Gastroesophageal sphincter (tissue), 4 donors: ENCODE results near the gene TMEM266. TPM values are rescaled to one million over a fixed set of nuclear protein-coding genes. Genes with fewer than 3 reads are reported as not detected.

Experiments used
- ATAC-seq: fragments of 150-250 bp; one replicate; pipeline ENCODE4 v1.9.1; 2016; ENCODE audit warnings: mild to moderate bottlenecking, moderate library complexity
- H3K27ac ChIP-seq, 4 donors: fragments of 200-600 bp; sonication (generic) in 3 of 4; 1 replicate in 3 of 4; 2 replicates in 1 of 4; pipeline ENCODE4 v1.5.1; 2016 to 2019
- H3K27me3 ChIP-seq: fragments of 200-600 bp; sonication (generic); one replicate; pipeline ENCODE4 v1.5.1; 2019
- H3K36me3 ChIP-seq, 2 donors: fragments of 200-600 bp; sonication (generic); one replicate each; pipeline ENCODE4 v1.5.1; 2019; ENCODE audit warnings: control low read depth in 1 of 2
- H3K4me1 ChIP-seq, 3 donors: fragments of 200-600 bp; sonication (generic); 1 replicate in 2 of 3; 2 replicates in 1 of 3; pipeline ENCODE4 v1.5.1; 2016 to 2019; ENCODE audit warnings: control low read depth in 2 of 3
- H3K4me3 ChIP-seq, 2 donors: fragments of 200-600 bp; sonication (generic); one replicate each; pipeline ENCODE4 v1.5.1; 2019; ENCODE audit warnings: mild to moderate bottlenecking in 1 of 2, moderate library complexity in 1 of 2
- H3K9me3 ChIP-seq, 3 donors: fragments of 200-600 bp; sonication (generic); one replicate each; pipeline ENCODE4 v1.5.1; 2017 to 2019; ENCODE audit warnings: control low read depth in 2 of 3
- EP300 ChIP-seq: sonication (generic); formaldehyde crosslinking; IDR thresholded peaks from one replicate; pipeline ENCODE4 v1.6.1; 2017; ENCODE audit warnings: antibody characterized with exemption, mild to moderate bottlenecking
- POLR2A ChIP-seq, 2 donors: fragments of 450-650 bp; IDR thresholded peaks; one replicate each; pipeline ENCODE4 v1.6.1; 2017; ENCODE audit warnings: antibody characterized with exemption in 2 of 2, mild to moderate bottlenecking in 2 of 2, moderate library complexity in 1 of 2
- POLR2AphosphoS5 ChIP-seq: sonication (generic); formaldehyde crosslinking; IDR thresholded peaks from one replicate; pipeline ENCODE4 v1.6.1; 2017; ENCODE audit warnings: antibody characterized with exemption
- WGBS, 2 donors: methylation state at CpG; one replicate each; pipeline ENCODE4 v1.1.5; 2018; ENCODE audit warnings: low coverage in 1 of 2; 5-methylcytosine and 5-hydroxymethylcytosine counted together
- total RNA-seq, 4 donors: library from RNA; depleted of rRNA; stranded (reverse); fragments of >200 nt; gene quantifications; one replicate each; pipeline ENCODE4 v1.1.0, GENCODE V29; 2016
- TF ChIP-seq, protein P1 (sequence below), 4 experiments: fragments of 200-600 bp in 2 of 4; fragments of 450-650 bp in 2 of 4; sonication (generic) in 1 of 4; IDR thresholded peaks; one replicate each; pipeline ENCODE4 v1.5.1; 2017 to 2019; ENCODE audit warnings: antibody characterized with exemption in 4 of 4, mild to moderate bottlenecking in 2 of 4, moderate library complexity in 2 of 4

TMEM266 gene
- total RNA-seq, 4 donors from 2014 or later = 0.77 TPM; not detected in 3

DNA sequence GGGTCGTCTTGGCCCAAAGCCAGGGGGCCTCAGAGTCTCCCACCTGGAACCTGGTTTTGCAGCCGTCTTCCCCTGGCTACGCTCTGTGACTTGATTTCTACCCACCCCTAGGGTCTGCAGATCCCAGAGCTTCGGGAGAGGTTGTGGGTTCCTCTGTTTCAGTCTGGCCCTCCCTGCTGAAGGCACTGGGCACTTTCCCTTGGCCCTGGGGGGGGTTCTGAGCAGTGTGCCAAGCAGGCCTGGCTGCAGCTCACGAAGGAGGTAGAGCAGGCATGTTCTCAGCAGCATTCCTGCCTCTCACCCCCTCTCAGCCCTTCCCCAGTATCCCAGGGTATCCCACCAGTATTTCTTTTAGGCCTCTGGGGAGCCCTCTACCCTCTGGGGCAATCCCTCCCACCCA lies 99.0 kb downstream of the TMEM266 start:
- TF ChIP-seq POLR2AphosphoS5 = no peak
- no peak for TF ChIP-seq POLR2A (IDR thresholded peaks at IDR 0.05)
- TF ChIP-seq EP300 = no peak
- TF ChIP-seq, protein P1, sequence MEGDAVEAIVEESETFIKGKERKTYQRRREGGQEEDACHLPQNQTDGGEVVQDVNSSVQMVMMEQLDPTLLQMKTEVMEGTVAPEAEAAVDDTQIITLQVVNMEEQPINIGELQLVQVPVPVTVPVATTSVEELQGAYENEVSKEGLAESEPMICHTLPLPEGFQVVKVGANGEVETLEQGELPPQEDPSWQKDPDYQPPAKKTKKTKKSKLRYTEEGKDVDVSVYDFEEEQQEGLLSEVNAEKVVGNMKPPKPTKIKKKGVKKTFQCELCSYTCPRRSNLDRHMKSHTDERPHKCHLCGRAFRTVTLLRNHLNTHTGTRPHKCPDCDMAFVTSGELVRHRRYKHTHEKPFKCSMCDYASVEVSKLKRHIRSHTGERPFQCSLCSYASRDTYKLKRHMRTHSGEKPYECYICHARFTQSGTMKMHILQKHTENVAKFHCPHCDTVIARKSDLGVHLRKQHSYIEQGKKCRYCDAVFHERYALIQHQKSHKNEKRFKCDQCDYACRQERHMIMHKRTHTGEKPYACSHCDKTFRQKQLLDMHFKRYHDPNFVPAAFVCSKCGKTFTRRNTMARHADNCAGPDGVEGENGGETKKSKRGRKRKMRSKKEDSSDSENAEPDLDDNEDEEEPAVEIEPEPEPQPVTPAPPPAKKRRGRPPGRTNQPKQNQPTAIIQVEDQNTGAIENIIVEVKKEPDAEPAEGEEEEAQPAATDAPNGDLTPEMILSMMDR (IDR thresholded peaks at IDR 0.05) = no peak
- H3K4me1 ChIP-seq = peaks cover 0 to 11% (median 9%) of the 10 kb centered on the region in 3 donors
- 63 to 100% methylated on average over 2 of the region's 5 CpGs for WGBS, 2 donors
- no peak for ATAC-seq
- no peaks in the 10 kb centered on the region for H3K36me3 ChIP-seq
- H3K27ac ChIP-seq = no peak overlapping the region
- H3K9me3 ChIP-seq = no peaks in the 10 kb centered on the region
- H3K27me3 ChIP-seq = no peaks in the 10 kb centered on the region
- no peak overlapping the region for H3K4me3 ChIP-seq

DNA sequence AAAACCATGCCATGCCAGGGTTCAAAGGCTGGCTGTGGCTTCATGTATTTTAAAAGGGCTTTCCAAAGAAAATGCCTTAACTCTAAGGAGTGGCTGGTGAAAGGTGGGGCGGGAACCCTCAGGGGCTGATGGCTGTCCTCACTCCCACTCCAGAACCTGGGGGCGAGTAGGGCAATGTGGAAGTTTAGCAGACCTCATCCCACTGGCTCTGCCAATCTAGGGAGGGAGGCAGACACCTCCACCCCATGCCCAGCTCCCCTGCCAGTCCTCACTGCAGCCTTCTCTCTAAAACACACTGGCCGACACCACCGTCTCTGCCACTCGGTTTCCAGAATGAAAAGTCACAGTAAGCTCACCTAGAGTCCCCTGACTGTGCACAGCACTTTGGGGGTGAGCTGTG lies 99.5 kb downstream of the TMEM266 start:
- Histone ChIP-seq H3K4me1 (peaks cover 0 to 11% (median 9%) of the 10 kb centered on the region in 3 donors), H3K27me3 (no peaks in the 10 kb centered on the region), H3K36me3 (no peaks in the 10 kb centered on the region), H3K27ac (no peak overlapping the region), H3K4me3 (no peak overlapping the region), H3K9me3 (no peaks in the 10 kb centered on the region)
- no peak for ATAC-seq
- no CpG with 5 or more reads among the region's 5 CpGs for WGBS, 2 donors
- TF ChIP-seq POLR2AphosphoS5 (no peak), EP300 (no peak), POLR2A (IDR thresholded peaks at IDR 0.05) (no peak)
- TF ChIP-seq, protein P1 (IDR thresholded peaks at IDR 0.05) = no peak

DNA sequence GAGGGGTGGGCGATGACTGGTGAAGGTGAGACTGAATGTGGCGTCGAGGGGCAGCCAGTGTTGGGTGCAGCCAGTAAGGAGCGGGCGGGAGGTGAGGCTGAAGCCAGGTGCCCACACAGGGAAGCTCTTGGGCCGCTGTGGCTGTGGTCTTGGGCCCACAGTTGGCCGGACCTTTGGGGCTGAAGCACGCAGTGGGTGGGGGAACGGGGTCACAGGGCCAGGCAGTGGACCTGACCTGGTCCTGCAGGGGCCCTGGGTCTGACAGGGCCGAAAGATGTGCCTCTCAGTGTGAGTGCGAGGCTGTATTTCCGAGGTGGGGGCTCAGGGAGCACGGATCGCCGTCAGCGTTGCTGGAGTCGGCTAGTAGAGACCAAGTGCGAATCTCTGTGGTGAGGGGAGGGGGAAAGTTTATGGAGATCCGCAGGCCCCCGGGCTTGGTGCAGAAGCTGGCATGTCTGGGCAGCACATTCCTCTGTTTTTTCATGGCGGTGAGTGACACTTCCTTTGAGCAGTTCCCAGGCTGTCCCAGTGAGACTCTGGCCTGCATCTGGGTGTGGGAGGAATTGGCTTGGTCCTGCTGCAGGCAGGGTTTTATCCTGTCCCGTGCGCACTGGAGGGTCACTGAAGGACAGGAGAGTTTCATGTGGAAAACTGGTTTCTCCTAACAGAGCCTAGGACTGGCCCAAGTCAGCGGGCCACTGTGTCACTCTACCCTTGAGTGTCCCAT lies 100.8 kb downstream of the TMEM266 start:
- H3K4me3 ChIP-seq = no peak overlapping the region
- H3K27ac ChIP-seq = peak overlapping the region in 1 of 4 donors; percentile 16

DNA sequence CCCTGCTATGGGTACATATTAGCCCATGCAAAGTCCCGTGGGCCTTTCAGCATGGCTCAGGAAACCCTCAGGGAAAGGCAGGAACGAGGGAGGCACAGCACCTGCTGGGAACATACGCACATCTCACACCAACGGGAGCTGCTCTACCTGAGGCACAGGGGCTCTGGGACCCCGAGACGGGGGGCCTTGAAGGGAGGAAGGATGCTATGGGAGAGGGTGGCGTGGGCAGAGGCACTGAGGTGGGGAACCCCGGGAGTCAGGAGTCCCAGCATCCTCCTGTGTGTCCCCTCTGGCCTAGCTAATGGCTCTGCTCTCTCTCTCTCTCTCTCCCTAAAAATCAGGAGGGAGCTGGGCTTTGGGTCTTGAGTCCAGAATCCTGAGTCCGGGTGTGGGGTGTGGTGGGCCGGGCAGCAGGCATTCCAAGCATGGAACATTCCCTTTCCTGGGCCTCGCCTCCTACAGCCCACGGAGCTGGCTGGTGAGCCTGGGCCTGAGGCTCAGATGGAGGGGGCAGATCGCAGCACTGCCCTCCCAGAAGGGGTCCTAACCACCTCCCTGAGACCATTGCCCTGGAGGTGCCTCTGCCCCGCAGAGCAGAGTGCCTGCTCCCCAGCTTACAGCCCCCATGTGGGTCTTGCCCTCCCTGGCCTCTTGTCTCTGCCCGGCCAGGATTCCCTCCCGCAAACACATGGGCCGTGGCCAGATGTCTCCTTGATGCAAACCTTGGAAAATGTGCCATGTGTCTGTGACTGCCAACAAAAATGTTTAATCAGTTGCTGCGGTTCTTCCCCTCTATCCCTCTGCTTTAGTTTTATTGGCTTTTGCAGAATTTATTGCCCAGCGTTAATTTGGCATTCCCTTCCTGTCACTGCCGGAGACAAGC lies 101.6 kb downstream of the TMEM266 start:
- Histone ChIP-seq H3K4me3 (no peak overlapping the region), H3K27ac (peak overlapping the region in 1 of 4 donors; percentile 16), H3K27me3 (no peaks in the 10 kb centered on the region), H3K36me3 (no peaks in the 10 kb centered on the region), H3K9me3 (no peaks in the 10 kb centered on the region), H3K4me1 (peaks cover 0 to 11% (median 9%) of the 10 kb centered on the region in 3 donors)
- TF ChIP-seq POLR2AphosphoS5 = no peak
- ATAC-seq = no peak
- 91 to 100% methylated on average over 4 to 6 of the region's 20 CpGs for WGBS, 2 donors

More for the DNA sequence above, 100.8 kb downstream of the TMEM266 start:
- peaks cover 0 to 11% (median 9%) of the 10 kb centered on the region in 3 donors for H3K4me1 ChIP-seq
- H3K36me3 ChIP-seq = no peaks in the 10 kb centered on the region
- ATAC-seq = no peak
- no peaks in the 10 kb centered on the region for H3K27me3 ChIP-seq
- H3K9me3 ChIP-seq = no peaks in the 10 kb centered on the region
- WGBS, 2 donors = 89 to 98% methylated on average over 4 to 15 of the region's 24 CpGs
- no peak for TF ChIP-seq POLR2A (IDR thresholded peaks at IDR 0.05)
- no peak for TF ChIP-seq POLR2AphosphoS5
- TF ChIP-seq EP300 = no peak
- TF ChIP-seq, protein P1 (IDR thresholded peaks at IDR 0.05) = no peak

DNA sequence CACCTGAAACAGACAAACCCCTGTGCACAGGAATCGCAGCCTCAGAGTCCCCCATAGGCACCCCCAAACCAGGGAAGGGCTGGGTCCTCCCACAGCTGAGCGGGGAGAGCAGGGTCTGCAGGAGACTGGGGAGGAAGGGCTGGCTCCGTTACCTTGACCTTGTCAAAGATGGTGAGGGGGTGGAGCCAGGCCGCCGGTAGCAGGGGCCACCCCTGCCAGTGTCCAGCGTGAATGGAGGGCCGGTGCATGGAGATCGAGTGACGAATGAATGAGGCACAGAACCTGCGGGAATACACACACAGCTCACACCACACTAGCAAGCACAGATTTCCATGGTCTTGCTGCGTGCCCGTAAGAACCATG lies 102.2 kb downstream of the TMEM266 start:
- H3K4me3 ChIP-seq = no peak overlapping the region
- no peaks in the 10 kb centered on the region for H3K27me3 ChIP-seq
- no peaks in the 10 kb centered on the region for H3K36me3 ChIP-seq
- WGBS, 2 donors = 88% methylated on average over 2 of the region's 12 CpGs; no CpG with 5 or more reads in 1 of the 2 donors
- peaks cover 0 to 11% (median 9%) of the 10 kb centered on the region in 3 donors for H3K4me1 ChIP-seq
- TF ChIP-seq POLR2A (IDR thresholded peaks at IDR 0.05) (no peak), POLR2AphosphoS5 (no peak), EP300 (no peak)
- TF ChIP-seq, protein P1 (IDR thresholded peaks at IDR 0.05) = no peak
- peak overlapping the region in 2 of 4 donors; percentile 58 to 62 for H3K27ac ChIP-seq
- ATAC-seq = no peak
- no peaks in the 10 kb centered on the region for H3K9me3 ChIP-seq
